Sigmoid colon (tissue), 3 donors: ENCODE data around the gene ADRB1.

Experiments used
- POLR2A ChIP-seq, 2 donors: fragments of 450-650 bp; IDR thresholded peaks; one replicate each; pipeline ENCODE4 v1.6.1; 2016; ENCODE audit warnings: antibody characterized with exemption in 2 of 2, mild to moderate bottlenecking in 2 of 2, moderate library complexity in 2 of 2
- TF ChIP-seq, protein P1 (sequence below), 4 experiments: fragments of 450-650 bp in 3 of 4; fragments of 200-600 bp in 1 of 4; IDR thresholded peaks; one replicate each; pipeline ENCODE4 v1.5.1; 2016 to 2019; ENCODE audit warnings: antibody characterized with exemption in 4 of 4, mild to moderate bottlenecking in 3 of 4, moderate library complexity in 2 of 4

GRCh38 chr10:114009281-114009996, 34.2 kb upstream of the ADRB1 start:
- TF ChIP-seq, protein P1, sequence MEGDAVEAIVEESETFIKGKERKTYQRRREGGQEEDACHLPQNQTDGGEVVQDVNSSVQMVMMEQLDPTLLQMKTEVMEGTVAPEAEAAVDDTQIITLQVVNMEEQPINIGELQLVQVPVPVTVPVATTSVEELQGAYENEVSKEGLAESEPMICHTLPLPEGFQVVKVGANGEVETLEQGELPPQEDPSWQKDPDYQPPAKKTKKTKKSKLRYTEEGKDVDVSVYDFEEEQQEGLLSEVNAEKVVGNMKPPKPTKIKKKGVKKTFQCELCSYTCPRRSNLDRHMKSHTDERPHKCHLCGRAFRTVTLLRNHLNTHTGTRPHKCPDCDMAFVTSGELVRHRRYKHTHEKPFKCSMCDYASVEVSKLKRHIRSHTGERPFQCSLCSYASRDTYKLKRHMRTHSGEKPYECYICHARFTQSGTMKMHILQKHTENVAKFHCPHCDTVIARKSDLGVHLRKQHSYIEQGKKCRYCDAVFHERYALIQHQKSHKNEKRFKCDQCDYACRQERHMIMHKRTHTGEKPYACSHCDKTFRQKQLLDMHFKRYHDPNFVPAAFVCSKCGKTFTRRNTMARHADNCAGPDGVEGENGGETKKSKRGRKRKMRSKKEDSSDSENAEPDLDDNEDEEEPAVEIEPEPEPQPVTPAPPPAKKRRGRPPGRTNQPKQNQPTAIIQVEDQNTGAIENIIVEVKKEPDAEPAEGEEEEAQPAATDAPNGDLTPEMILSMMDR (IDR thresholded peaks at IDR 0.05) = no peak
- TF ChIP-seq POLR2A (IDR thresholded peaks at IDR 0.05) = no peak
